GM18868 (cell line): Measurements from ENCODE around the gene ADNP2.

Source experiments
- ATAC-seq: cut with Tn5 transposase; IDR thresholded peaks from one replicate; pipeline ENCODE4 v1.9.1; 2021; ENCODE audit warnings: mild to moderate bottlenecking, moderate library complexity; ENCODE audit not compliant: unreplicated experiment

The ADNP2 gene

DNA sequence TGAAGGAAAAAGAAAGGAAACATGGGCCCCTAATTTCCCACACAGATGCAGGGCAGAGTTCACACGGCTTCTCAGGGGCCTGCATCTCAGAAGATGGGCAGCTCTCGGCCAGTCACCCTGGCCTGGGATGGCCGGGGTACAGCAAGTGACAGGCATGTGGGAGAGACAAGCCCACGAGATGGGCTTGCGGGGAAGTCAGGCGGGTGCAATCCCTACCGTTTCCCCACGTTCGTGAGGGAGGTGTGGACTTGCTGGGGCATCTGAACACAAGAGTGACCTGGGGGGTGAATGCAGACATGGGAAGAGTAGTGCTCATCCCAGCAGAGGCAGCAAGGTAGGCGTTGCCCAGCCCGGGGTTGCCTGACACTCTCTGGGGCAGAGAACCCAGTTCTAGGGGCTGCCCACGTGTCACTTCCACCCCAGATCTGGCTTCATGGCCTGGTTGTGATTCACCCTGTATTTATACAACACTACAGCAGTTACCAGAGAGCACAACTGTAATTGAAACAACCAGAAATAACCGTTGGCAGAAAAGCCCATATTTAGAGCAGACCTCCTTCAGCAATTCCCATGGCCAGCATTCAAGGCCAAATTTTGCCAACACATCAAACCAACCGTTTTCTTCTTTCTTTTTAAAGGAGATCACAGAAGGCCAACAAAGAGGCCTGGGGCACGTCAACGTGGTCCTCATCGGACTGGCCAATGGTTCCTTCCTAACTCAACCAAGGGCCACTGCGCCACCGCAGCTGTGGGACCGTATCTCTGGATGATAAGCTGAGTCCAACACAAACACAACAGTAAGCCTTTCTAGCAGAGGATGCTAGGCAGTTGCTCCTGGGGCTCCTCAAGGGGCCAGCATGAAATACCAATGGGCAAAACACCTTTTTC, 79.8 kb downstream of the ADNP2 start:
- no peak for ATAC-seq

DNA sequence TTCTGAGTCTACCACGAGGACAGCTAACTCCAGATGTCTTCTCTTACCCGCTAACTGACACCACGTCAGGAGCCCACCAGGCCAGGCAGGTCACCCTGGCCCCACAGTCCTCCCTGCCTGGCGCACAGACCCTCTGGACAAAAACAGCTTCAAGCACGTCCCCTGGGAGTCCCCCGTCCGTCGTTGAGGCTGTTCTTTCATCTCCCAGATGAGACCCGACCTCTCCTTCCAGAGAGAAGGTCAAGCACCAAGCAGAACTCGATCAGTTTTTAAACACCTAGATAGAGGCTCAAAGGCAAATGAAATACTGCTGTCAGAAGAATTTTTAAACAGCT, 80.4 kb downstream of the ADNP2 start:
- no peak for ATAC-seq
